PFSK-1 (cell line): ENCODE data around the gene DCAF10.

ENCODE experiments used
- FOXP2 ChIP-seq: optimal IDR thresholded peaks from 2 replicates; pipeline ENCODE3; 2011; ENCODE audit warnings: borderline replicate concordance, control low read depth, inconsistent platforms; ENCODE audit not compliant: insufficient read depth; ENCODE audit errors: extremely low read length, extremely low read depth
- POLR2AphosphoS5 ChIP-seq: IDR thresholded peaks from 2 replicates; pipeline ENCODE4 v1.6.1; 2012; ENCODE audit warnings: low read depth, mild to moderate bottlenecking, control low read depth, low read length, moderate library complexity
- SIN3A ChIP-seq: IDR thresholded peaks from 2 replicates; pipeline ENCODE4 v1.6.1; 2012; ENCODE audit warnings: mild to moderate bottlenecking, low read length, moderate library complexity, borderline replicate concordance; ENCODE audit not compliant: insufficient read depth
- TAF1 ChIP-seq: IDR thresholded peaks from 2 replicates; pipeline ENCODE4 v1.6.1; 2012; ENCODE audit warnings: low read length, control low read depth, borderline replicate concordance; ENCODE audit not compliant: insufficient read depth
- TF ChIP-seq, protein P1 (sequence below), 2 experiments: IDR thresholded peaks; 2 replicates each; pipeline versions ENCODE4 v1.6.1 to v1.8.0; 2011 to 2012; ENCODE audit warnings: low read depth in 2 of 2, low read length in 2 of 2, control low read depth in 1 of 2, inconsistent platforms in 1 of 2, mild to moderate bottlenecking in 1 of 2, moderate library complexity in 1 of 2; ENCODE audit not compliant: insufficient read depth in 1 of 2

DCAF10 gene

DNA sequence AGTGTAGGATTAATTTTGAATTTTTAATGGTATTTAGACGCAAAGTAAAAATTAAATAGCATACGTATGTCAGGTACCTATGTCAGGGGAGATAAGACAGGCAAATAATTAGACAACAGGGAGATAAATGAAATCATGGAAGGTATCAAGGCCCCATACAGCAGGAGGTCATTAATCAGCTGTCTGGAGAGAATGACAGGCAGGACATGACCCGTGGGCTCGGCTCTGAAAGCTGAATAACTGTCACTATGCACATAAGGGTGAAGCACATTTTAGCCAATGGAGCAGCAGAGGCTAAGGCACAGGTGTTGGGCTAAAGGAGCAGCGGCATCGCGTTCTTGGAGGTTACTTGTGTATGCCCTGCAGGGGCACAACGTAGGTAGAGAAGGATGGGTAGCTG is 91.5 kb downstream of the DCAF10 start:
- no peak for TF ChIP-seq TAF1
- TF ChIP-seq, protein P1, sequence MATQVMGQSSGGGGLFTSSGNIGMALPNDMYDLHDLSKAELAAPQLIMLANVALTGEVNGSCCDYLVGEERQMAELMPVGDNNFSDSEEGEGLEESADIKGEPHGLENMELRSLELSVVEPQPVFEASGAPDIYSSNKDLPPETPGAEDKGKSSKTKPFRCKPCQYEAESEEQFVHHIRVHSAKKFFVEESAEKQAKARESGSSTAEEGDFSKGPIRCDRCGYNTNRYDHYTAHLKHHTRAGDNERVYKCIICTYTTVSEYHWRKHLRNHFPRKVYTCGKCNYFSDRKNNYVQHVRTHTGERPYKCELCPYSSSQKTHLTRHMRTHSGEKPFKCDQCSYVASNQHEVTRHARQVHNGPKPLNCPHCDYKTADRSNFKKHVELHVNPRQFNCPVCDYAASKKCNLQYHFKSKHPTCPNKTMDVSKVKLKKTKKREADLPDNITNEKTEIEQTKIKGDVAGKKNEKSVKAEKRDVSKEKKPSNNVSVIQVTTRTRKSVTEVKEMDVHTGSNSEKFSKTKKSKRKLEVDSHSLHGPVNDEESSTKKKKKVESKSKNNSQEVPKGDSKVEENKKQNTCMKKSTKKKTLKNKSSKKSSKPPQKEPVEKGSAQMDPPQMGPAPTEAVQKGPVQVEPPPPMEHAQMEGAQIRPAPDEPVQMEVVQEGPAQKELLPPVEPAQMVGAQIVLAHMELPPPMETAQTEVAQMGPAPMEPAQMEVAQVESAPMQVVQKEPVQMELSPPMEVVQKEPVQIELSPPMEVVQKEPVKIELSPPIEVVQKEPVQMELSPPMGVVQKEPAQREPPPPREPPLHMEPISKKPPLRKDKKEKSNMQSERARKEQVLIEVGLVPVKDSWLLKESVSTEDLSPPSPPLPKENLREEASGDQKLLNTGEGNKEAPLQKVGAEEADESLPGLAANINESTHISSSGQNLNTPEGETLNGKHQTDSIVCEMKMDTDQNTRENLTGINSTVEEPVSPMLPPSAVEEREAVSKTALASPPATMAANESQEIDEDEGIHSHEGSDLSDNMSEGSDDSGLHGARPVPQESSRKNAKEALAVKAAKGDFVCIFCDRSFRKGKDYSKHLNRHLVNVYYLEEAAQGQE (IDR thresholded peaks at IDR 0.05; ENCODE audit: insufficient read depth in 1 of 2, low read depth in 2 of 2, low read length in 2 of 2): no peak
- no peak for TF ChIP-seq SIN3A

DNA sequence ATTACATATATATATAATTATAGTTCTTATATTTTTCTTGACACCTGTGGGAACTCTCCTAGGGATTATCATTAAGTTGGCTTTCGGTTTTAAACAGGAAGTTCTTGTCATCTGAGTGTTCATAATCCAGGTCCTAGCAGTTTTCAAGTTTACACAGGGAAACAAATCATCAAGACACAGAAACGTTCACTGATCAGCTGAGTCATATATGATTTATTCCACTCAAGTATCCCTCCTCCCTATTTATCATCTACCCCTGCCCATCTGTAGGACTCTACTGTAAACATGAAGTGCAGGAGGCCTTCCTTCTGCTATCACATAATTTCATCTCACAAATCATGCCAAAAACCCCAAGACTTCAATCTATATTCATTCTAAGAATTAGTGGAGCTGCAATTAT is 97.1 kb downstream of the DCAF10 start:
- TF ChIP-seq, protein P1 (IDR thresholded peaks at IDR 0.05; ENCODE audit: insufficient read depth in 1 of 2, low read depth in 2 of 2, low read length in 2 of 2): no peak
- no peak for TF ChIP-seq SIN3A
- TF ChIP-seq FOXP2: no peak
- TF ChIP-seq POLR2AphosphoS5: no peak
- no peak for TF ChIP-seq TAF1

DNA sequence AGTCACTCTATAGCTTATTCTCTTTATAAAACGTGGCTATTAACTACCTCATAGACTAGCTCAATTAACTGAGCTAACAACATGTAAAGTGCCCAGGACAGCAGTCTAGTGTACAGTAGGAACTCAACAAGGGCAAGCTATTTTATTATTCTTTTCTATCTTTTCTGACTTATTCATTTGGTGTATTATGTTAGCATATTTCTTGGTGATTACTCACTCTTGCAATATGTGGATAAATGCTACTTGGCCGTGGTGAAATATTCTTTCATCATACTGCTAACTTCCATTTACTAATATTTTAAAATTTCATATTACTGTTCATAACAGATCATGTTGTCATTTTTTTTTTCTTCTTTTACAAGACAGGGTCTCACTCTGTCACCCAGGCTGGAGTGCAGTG is 98.4 kb downstream of the DCAF10 start:
- TF ChIP-seq SIN3A: no peak
- TF ChIP-seq, protein P1 (IDR thresholded peaks at IDR 0.05; ENCODE audit: insufficient read depth in 1 of 2, low read depth in 2 of 2, low read length in 2 of 2): no peak

DNA sequence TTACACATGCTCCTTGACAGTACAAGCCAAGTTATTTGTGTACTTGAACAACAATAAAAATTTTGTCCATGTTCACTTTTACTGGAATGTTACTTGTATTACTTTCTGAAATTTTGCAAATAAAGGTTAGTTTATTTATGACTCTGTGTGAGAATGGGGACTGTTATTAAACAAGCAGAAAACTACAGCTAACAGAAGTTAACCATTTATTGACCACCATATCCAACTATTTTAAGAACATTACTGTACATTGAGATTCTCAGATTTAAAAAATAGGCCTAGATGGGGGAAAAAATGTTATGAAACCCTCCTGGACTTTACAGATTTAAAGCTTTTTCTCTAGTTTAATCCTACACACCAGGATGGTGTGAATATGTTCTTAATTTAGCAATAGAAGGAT is 101.5 kb downstream of the DCAF10 start:
- TF ChIP-seq FOXP2 (no peak), SIN3A (no peak), POLR2AphosphoS5 (no peak), TAF1 (no peak)
- TF ChIP-seq, protein P1 (IDR thresholded peaks at IDR 0.05; ENCODE audit: insufficient read depth in 1 of 2, low read depth in 2 of 2, low read length in 2 of 2): no peak

DNA sequence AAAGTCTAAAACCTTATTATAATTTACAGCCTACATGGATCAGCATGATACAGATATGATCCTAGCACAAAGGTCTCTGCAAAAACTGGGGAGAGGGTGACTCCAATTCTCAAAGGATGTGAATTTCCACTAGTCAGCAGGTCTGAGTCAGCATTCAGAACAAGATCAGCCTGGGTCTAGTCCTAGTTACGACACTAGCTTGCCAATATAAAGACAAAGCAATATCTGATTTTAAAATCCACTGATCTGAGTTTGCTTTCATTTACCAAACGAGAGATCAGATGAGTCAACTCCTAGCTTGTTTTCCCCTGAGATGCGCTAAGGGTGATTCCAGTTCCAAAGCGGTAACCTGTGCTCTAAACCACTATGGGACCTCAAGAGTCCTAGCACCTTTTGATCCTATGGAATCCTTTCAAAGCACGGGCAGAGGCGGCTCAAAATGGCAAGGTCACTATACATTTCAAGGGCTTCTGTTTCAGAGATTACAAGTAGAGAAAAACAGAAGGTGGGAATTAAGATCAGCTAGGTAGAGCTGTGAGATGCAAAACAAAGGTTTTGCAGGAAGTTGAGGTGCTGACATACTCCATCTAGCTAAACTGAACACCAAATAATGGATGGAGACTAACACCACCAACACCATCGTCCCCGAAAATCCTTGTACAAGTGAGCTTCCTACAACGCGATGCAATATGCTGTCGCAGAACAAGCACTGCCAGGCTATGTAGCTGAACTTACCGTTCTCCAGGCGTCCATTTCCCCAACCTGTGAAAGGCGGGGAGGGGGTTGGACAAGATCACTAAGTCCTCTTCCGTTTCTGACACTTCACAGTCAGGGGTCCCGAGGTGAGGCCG is 102.4 kb downstream of the DCAF10 start:
- TF ChIP-seq POLR2AphosphoS5: no peak
- TF ChIP-seq TAF1: no peak
- TF ChIP-seq SIN3A: no peak
- no peak for TF ChIP-seq FOXP2
- TF ChIP-seq, protein P1 (IDR thresholded peaks at IDR 0.05; ENCODE audit: insufficient read depth in 1 of 2, low read depth in 2 of 2, low read length in 2 of 2): no peak
